Effector memory CD4-positive, alpha-beta T cell (primary cell): ENCODE measurements around the gene PRR20A.
"Not testable (repeated sequence)": the region's sequence is repeated elsewhere in the genome, so short reads cannot be mapped to it uniquely, and the experiment has no call there.

Experiments
- DNase-seq, 3 donors: peaks; one replicate each; pipeline ENCODE4 v3.0.0-alpha.2; 2020
- H3K27ac ChIP-seq: 2 replicates; pipeline ENCODE4 v1.7.0; 2013; ENCODE audit warnings: mild to moderate bottlenecking, low read length, moderate library complexity; ENCODE audit not compliant: insufficient read depth, poor library complexity, severe bottlenecking
- H3K27me3 ChIP-seq: replicated peaks from 2 replicates; pipeline ENCODE4 v1.7.0; 2013; ENCODE audit warnings: mild to moderate bottlenecking, low read length; ENCODE audit not compliant: insufficient read depth, control insufficient read depth, poor library complexity, severe bottlenecking
- H3K36me3 ChIP-seq: 2 replicates; pipeline ENCODE4 v1.7.0; 2013; ENCODE audit warnings: mild to moderate bottlenecking, low read length, moderate library complexity; ENCODE audit not compliant: control insufficient read depth, insufficient read depth
- H3K4me1 ChIP-seq: 2 replicates; pipeline ENCODE4 v1.7.0; 2013; ENCODE audit warnings: low read length, mild to moderate bottlenecking; ENCODE audit not compliant: control insufficient read depth, insufficient read depth, poor library complexity, severe bottlenecking
- H3K4me3 ChIP-seq: 2 replicates; pipeline ENCODE4 v1.7.0; 2013; ENCODE audit warnings: low read length, low read depth, mild to moderate bottlenecking; ENCODE audit not compliant: insufficient read depth, poor library complexity, severe bottlenecking
- H3K9me3 ChIP-seq: 2 replicates; pipeline ENCODE4 v1.7.0; 2013; ENCODE audit warnings: mild to moderate bottlenecking, low read length, moderate library complexity; ENCODE audit not compliant: control insufficient read depth
- total RNA-seq, 3 donors: gene quantifications; one replicate each; lab custom pipeline; 2026; lab: John Stamatoyannopoulos, UW

The PRR20A gene
- 0 reads per million in 3 donors for total RNA-seq

DNA sequence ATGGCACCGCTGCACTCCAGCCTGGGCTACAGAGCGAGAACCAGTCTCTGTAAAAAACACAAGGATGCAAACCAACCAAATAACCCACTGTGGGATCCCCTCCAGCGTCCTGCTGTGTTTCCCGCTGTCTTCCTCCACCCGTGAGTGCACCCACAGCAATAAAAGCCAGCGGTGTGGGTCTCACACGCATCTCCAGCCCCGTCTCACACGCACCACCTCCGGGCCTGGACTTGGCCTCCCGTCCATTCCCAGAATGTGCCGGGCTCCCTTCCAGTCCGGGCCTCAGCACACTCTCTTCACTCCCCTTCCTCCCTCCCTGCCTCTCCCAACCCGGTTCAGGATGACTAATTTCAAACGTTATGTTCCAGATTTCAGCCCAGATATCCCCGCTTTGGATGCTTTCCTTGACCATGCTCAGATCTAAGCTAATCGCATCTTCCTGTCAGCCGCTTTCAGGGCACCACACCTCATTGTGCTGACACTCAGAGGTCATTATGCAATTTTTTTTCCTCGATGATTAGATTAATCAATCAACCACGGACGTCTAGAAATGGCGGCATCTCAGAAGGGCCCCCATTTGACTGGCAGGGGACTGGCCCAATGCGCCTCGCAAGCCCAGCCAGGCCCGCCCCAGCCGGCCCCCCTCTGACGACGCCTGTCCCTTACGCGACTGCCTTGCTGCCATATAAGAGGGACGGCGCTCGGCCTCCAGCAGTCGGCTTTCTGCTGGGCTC is at the start of gene PRR20A:
Gene PRR20A (plus strand): TSS at position 684 of the 734 bp plus-strand sequence. CDS start 387 bp downstream, outside the sequence.
- DNase-seq, H3K4me3 ChIP-seq, H3K4me1 ChIP-seq, H3K27me3 ChIP-seq, H3K9me3 ChIP-seq, H3K36me3 ChIP-seq, H3K27ac ChIP-seq: not testable (repeated sequence)

DNA sequence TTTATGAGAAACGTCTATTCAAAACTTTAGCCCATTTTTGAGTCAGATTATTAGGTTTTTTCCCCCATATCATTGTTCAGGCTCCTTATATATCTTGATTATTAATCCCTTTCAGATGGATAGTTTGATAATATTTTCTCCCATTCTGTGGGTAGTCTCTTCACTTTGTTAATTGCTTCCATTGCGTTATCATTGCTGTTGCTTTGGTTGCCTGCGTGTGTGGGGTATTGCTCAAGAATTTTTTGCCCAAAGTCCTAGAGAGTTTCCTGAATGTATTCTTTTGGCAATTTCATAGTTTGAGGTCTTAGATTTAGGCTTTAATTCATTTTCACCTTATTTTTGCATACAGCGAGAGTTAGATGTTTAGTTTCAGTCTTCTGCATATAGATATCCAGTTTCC is 25.8 kb upstream of the PRR20A start:
- Histone ChIP-seq H3K9me3 (no peaks in the 10 kb centered on the region), H3K27ac (no peak overlapping the region), H3K36me3 (no peaks in the 10 kb centered on the region), H3K4me3 (no peak overlapping the region), H3K4me1 (no peaks in the 10 kb centered on the region), H3K27me3 (no peaks in the 10 kb centered on the region)
- DNase-seq, result no peak

DNA sequence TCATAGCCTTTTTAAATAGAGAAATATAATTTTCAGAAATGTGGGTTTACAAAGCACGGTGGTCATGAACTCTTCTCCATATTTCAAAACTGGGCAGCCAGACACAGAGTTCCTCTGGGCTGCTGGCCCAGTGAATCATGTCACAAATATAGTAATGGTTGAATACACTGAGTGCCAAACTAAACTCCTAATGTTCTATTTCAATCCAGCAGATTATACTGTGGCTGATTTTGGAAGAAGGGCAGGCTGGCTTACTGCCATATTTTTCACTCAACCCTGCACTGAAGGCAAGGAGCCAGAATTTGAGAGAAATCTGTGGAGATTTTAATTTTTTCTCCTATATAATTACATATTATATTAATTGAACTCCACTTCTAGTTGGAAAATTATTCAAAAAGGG is 17.0 kb upstream of the PRR20A start:
- no peaks in the 10 kb centered on the region for H3K4me1 ChIP-seq
- H3K9me3 ChIP-seq, result no peaks in the 10 kb centered on the region
- no peak overlapping the region for H3K4me3 ChIP-seq
- no peak overlapping the region for H3K27ac ChIP-seq
- H3K27me3 ChIP-seq, result no peaks in the 10 kb centered on the region
- H3K36me3 ChIP-seq, result no peaks in the 10 kb centered on the region
- no peak for DNase-seq

DNA sequence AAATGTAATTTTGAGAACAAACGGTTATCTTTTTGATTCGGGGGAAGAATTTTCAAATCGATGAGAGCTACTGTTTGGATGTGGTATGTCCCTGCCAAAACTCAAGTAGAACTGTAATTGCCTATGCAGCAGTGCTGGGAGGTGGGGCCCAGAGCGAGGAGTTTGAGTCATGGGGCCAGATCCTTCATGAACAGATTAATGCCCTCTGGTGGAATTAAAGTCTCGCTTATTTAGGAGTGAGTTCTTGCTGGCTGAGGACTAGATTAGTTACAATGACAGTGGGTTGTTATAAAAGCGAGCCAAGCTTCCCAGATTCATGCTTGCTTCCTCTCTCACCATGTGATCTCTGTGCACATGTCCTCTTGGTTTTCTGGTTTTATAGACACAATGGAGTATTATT is 11.8 kb upstream of the PRR20A start:
- DNase-seq, result no peak
- Histone ChIP-seq H3K9me3 (no peaks in the 10 kb centered on the region), H3K4me3 (no peak overlapping the region), H3K4me1 (no peaks in the 10 kb centered on the region), H3K27ac (no peak overlapping the region), H3K27me3 (no peaks in the 10 kb centered on the region), H3K36me3 (no peaks in the 10 kb centered on the region)

DNA sequence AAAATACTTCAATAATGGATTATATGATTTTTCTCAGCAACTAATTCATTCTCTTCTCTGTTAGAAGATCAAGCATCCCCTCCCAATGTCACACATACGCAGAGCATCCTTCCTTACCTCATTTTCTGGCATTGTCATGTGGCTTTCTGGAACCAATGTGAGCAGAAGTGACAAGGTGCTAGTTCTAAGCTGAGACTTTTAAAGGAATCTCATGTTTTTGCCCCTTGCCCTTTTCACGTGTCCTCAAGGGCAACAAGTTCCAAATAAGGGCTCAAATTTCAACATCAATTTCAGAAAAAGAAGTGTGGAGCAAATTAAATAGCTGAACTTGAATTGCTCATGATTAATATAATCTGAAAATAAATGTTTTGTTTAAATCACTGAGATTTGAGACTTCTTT is 4.6 kb upstream of the PRR20A start:
- Histone ChIP-seq H3K27me3 (no peaks in the 10 kb centered on the region), H3K4me1 (no peaks in the 10 kb centered on the region), H3K27ac (no peak overlapping the region), H3K4me3 (no peak overlapping the region), H3K9me3 (no peaks in the 10 kb centered on the region), H3K36me3 (no peaks in the 10 kb centered on the region)
- DNase-seq, result no peak

DNA sequence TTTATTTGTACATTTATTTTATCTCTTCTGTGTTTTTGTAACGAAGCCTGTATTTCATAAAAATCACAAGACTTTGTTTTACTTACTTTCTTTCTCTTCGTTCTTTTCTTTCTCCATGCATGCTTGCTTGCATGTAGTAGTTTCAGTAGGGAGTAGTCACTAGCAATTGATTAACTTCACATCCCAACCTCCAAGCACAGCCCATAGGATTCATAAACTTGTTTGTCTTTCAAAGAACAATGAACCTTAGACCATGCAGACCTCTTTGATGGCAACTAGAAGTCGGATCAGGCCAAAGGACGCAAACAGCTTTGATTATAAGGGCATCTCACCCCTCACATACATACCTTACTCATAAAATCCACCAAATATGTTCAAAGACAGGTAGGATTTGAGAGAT is 3.1 kb upstream of the PRR20A start:
- no peak for DNase-seq
- Histone ChIP-seq H3K27ac (no peak overlapping the region), H3K4me1 (no peaks in the 10 kb centered on the region), H3K9me3 (no peaks in the 10 kb centered on the region), H3K4me3 (no peak overlapping the region), H3K27me3 (no peaks in the 10 kb centered on the region), H3K36me3 (no peaks in the 10 kb centered on the region)

DNA sequence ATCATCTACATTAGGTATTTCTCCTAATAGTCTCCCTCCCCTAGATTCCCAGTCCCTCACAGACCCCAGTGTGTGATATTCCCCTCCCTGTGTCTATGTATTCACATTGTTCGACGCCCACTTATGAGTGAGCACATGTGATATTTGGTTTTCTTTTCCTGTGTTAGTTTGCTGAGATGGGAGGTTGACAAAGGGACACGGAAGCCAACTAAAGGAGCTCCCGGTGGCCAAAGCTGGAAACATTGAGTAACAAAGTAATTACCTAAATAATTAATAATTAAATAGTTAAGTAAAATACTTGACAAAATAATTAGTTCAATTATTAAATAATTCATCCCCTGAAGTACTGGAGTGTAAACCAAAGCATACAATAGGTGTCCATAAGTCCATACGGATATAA is 1.7 kb upstream of the PRR20A start:
- H3K4me1 ChIP-seq, result no peaks in the 10 kb centered on the region
- no peak overlapping the region for H3K27ac ChIP-seq
- no peaks in the 10 kb centered on the region for H3K36me3 ChIP-seq
- no peak overlapping the region for H3K4me3 ChIP-seq
- H3K9me3 ChIP-seq, result no peaks in the 10 kb centered on the region
- DNase-seq, result no peak
- H3K27me3 ChIP-seq, result no peaks in the 10 kb centered on the region

DNA sequence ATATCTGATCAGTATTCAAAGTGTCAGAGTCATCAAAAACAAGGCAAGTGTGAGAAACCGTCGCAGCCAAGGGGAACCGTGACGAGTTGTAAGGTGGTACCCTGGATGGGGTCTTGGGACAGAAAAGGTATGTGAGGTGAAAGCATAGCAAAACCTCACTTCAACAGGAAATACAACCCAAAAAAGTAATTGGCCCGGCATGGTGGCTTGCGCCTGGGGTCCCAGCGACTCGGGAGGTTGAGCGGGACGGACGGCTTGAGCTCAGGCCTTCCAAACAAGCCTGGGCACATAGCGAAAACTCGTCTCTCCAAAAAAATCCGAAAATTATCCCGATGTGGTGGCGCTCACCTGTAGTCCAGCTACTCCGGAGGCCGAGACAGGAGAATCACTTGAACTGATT is 937 bp upstream of the PRR20A start:
- H3K36me3 ChIP-seq, H3K9me3 ChIP-seq, H3K4me3 ChIP-seq, H3K27me3 ChIP-seq, DNase-seq, H3K27ac ChIP-seq, H3K4me1 ChIP-seq: not testable (repeated sequence)

DNA sequence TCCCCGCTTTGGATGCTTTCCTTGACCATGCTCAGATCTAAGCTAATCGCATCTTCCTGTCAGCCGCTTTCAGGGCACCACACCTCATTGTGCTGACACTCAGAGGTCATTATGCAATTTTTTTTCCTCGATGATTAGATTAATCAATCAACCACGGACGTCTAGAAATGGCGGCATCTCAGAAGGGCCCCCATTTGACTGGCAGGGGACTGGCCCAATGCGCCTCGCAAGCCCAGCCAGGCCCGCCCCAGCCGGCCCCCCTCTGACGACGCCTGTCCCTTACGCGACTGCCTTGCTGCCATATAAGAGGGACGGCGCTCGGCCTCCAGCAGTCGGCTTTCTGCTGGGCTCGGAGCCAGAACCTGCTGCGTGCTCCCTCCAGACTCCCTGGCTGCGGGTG is 6.5 kb downstream of the PRR20A start, which contains the start of gene PRR20B:
Gene PRR20B (plus strand): TSS at position 301 of the 400 bp plus-strand sequence. CDS start 387 bp downstream, outside the sequence.
- not testable (repeated sequence) for H3K27ac ChIP-seq, H3K4me1 ChIP-seq, H3K36me3 ChIP-seq, H3K4me3 ChIP-seq, H3K27me3 ChIP-seq, H3K9me3 ChIP-seq, DNase-seq

DNA sequence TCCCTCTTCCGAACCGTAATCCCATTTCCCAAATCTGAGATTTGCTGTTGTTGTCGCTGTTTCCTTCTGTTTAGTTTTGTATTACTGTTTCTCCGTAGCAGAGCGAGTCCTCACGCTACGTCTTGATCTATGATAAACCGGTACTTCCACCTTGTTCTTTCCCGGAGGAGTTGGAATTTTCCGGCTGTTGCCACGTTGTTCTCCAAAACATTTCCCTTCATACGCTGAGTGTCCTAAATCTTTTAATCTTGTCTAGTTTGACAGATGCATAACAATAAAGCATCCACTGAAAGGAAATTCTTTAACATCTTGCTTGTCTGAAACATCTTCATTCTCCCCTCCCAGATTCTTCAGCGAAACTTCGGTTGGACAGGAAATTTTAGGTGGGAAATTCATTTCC is 7.4 kb downstream of the PRR20A start:
- not testable (repeated sequence) for H3K9me3 ChIP-seq, DNase-seq, H3K36me3 ChIP-seq, H3K4me3 ChIP-seq, H3K27ac ChIP-seq, H3K4me1 ChIP-seq, H3K27me3 ChIP-seq
